ENCODE results near the gene WSCD2.

DNA sequence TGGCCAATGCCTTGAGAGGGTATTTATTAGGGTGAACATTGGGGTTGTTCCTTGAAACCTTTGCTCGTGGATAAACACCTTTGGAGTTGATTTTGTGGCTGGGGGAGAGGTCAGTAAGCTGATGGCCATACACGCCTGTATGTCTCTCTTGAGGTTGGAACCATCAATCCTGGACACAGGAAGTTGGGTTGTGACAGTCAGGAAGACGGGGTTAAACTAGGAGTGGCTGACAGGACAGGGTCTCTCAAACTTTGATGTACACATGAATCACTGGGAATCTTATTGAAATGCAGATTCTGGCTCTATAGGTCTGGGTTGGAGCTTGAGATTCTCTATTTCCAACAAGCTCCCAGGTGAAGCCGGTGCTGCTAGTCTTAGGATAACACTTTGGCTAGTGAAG lies 12.8 kb upstream of the WSCD2 start:
- TF ChIP-seq YY1 (IDR thresholded peaks at IDR 0.05; ENCODE audit: insufficient read depth, insufficient read length): no peak
- no peak for TF ChIP-seq ZNF274 (IDR thresholded peaks at IDR 0.05; ENCODE audit: low read depth, low read length)
- TF ChIP-seq SUZ12 (IDR thresholded peaks at IDR 0.05; ENCODE audit: extremely low read depth, insufficient read depth, insufficient read length): no peak

Data from NT2/D1 (cell line).